22Rv1 (cell line): Measurements from ENCODE around the gene RFPL4A.
"Not testable (repeated sequence)": the region's sequence is repeated elsewhere in the genome, so short reads cannot be mapped to it uniquely, and the experiment has no call there.

ENCODE experiments used
- H3K27ac ChIP-seq: fragments of 450-650 bp; 2 replicates; pipeline ENCODE4 v1.5.1; 2017
- CTCF ChIP-seq: fragments of 450-650 bp; IDR thresholded peaks from 2 replicates; pipeline ENCODE4 v1.5.1; 2017; ENCODE audit warnings: mild to moderate bottlenecking
- ZFX ChIP-seq: fragments of 450-650 bp; IDR thresholded peaks from 2 replicates; pipeline ENCODE4 v1.6.1; 2017; ENCODE audit warnings: antibody characterized with exemption, borderline replicate concordance

The RFPL4A gene

GRCh38 chr19:55723491-55723890, 35.4 kb upstream of the RFPL4A start:
- H3K27ac ChIP-seq: no peak overlapping the region
- no peak for TF ChIP-seq ZFX
- TF ChIP-seq CTCF: no peak

- not testable (repeated sequence) for H3K27ac ChIP-seq
Observed at GRCh38 chr19:55730378-55730777, 28.5 kb upstream of the RFPL4A start.

GRCh38 chr19:55738302-55738701, 20.6 kb upstream of the RFPL4A start, which contains the start of gene NLRP9:
Gene NLRP9, minus strand, starts transcription at chr19:55738402. Its CDS starts 28 bp downstream, at chr19:55738374.
- TF ChIP-seq CTCF (no peak), ZFX (no peak)
- no peak within 1 kb of the TSS for H3K27ac ChIP-seq

GRCh38 chr19:55750715-55751114, 8.2 kb upstream of the RFPL4A start:
- TF ChIP-seq ZFX (no peak), CTCF (no peak)
- no peak overlapping the region for H3K27ac ChIP-seq

- TF ChIP-seq ZFX: no peak
- H3K27ac ChIP-seq: no peak overlapping the region
Observed at GRCh38 chr19:55753401-55753800, 5.5 kb upstream of the RFPL4A start.

- not testable (repeated sequence) for H3K27ac ChIP-seq
Observed at GRCh38 chr19:55756808-55757207, 2.1 kb upstream of the RFPL4A start.

GRCh38 chr19:55766466-55766865, 7.6 kb downstream of the RFPL4A start:
- H3K27ac ChIP-seq: no peak overlapping the region
- TF ChIP-seq ZFX (no peak), CTCF (no peak)

- H3K27ac ChIP-seq: not testable (repeated sequence)
Observed at GRCh38 chr19:55768818-55769217, 9.9 kb downstream of the RFPL4A start, which contains the start of gene RFPL4AL1. Gene RFPL4AL1, plus strand, starts transcription at chr19:55769118. Its CDS starts 2,687 bp downstream, at chr19:55771805.

GRCh38 chr19:55769632-55770031, 10.7 kb downstream of the RFPL4A start:
- H3K27ac ChIP-seq: not testable (repeated sequence)

- peak; percentile 46 for TF ChIP-seq CTCF
- TF ChIP-seq ZFX: no peak
Observed at GRCh38 chr19:55777528-55777927, 18.6 kb downstream of the RFPL4A start.

More at GRCh38 chr19:55777528-55777927, 18.6 kb downstream of the RFPL4A start:
- no peak overlapping the region for H3K27ac ChIP-seq
